Measurements from ENCODE around the gene TBX15.

DNA sequence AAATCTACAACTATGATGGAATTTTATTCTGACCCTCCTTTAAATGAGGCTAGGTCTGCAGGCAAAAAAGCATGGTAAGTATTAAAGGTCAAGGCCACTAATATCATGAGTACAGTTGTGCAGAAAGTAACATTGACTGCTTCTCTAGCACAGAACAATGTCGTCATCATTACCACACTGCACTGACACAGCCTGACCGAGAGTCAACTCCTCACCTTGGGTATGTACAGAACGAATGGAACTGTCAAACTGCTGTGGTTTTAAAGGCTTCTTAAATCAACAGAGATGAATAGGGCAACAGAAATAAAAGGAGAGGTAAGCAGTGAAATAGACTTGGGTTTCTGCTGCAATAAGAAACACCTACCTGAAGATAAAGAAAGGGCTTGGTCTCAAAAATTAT is 88.8 kb downstream of the TBX15 start:
- no peak for TF ChIP-seq POLR2A (IDR thresholded peaks at IDR 0.05)
- TF ChIP-seq, protein P1, sequence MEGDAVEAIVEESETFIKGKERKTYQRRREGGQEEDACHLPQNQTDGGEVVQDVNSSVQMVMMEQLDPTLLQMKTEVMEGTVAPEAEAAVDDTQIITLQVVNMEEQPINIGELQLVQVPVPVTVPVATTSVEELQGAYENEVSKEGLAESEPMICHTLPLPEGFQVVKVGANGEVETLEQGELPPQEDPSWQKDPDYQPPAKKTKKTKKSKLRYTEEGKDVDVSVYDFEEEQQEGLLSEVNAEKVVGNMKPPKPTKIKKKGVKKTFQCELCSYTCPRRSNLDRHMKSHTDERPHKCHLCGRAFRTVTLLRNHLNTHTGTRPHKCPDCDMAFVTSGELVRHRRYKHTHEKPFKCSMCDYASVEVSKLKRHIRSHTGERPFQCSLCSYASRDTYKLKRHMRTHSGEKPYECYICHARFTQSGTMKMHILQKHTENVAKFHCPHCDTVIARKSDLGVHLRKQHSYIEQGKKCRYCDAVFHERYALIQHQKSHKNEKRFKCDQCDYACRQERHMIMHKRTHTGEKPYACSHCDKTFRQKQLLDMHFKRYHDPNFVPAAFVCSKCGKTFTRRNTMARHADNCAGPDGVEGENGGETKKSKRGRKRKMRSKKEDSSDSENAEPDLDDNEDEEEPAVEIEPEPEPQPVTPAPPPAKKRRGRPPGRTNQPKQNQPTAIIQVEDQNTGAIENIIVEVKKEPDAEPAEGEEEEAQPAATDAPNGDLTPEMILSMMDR (IDR thresholded peaks at IDR 0.05), result no peak
